Activated CD4-positive, alpha-beta T cell treated with anti-CD3 and anti-CD28 coated beads, Interleukin-2, amount 10 ng/mL, durations not matched to agents 7 days and 5 days (primary cell): ENCODE measurements around the gene DNAAF2. TPM values are rescaled to one million over a fixed set of nuclear protein-coding genes. Genes with fewer than 3 reads are reported as not detected.

Experiments
- CTCF ChIA-PET: fragments of 350-600 bp; sonication (Branson Sonifier 250); formaldehyde crosslinking; loops from one replicate; lab custom pipeline; 2021; ENCODE audit warnings: antibody characterized with exemption; lab: Charles Lee
- POLR2A ChIA-PET: fragments of 350-600 bp; sonication (Branson Sonifier 250); formaldehyde crosslinking; loops from one replicate; lab custom pipeline; 2021; ENCODE audit warnings: antibody characterized with exemption; lab: Charles Lee
- DNase-seq: peaks from one replicate; pipeline ENCODE4 v3.0.0-alpha.2; 2020
- H3K27ac Mint-ChIP-seq: one replicate; pipeline ENCODE4 v1.8.0; 2021; ENCODE audit warnings: mild to moderate bottlenecking, moderate library complexity, mixed read lengths
- H3K27me3 Mint-ChIP-seq: one replicate; pipeline ENCODE4 v1.8.0; 2021; ENCODE audit warnings: mixed read lengths
- H3K36me3 Mint-ChIP-seq: one replicate; pipeline ENCODE4 v1.8.0; 2021; ENCODE audit warnings: low read depth, mixed read lengths
- H3K4me1 Mint-ChIP-seq: one replicate; pipeline ENCODE4 v1.8.0; 2021; ENCODE audit warnings: mixed read lengths
- H3K4me3 Mint-ChIP-seq: one replicate; pipeline ENCODE4 v1.8.0; 2021; ENCODE audit warnings: mild to moderate bottlenecking, moderate library complexity, mixed read lengths
- H3K9me3 Mint-ChIP-seq: one replicate; pipeline ENCODE4 v1.8.0; 2021; ENCODE audit warnings: mixed read lengths
- total RNA-seq, 2 experiments: library from RNA; stranded (reverse); gene quantifications; one replicate each; pipeline ENCODE4 v1.2.3, GENCODE V29; 2021

The DNAAF2 gene
- total RNA-seq, 2 experiments from 2014 or later, result 5.1 to 5.2 TPM

DNA sequence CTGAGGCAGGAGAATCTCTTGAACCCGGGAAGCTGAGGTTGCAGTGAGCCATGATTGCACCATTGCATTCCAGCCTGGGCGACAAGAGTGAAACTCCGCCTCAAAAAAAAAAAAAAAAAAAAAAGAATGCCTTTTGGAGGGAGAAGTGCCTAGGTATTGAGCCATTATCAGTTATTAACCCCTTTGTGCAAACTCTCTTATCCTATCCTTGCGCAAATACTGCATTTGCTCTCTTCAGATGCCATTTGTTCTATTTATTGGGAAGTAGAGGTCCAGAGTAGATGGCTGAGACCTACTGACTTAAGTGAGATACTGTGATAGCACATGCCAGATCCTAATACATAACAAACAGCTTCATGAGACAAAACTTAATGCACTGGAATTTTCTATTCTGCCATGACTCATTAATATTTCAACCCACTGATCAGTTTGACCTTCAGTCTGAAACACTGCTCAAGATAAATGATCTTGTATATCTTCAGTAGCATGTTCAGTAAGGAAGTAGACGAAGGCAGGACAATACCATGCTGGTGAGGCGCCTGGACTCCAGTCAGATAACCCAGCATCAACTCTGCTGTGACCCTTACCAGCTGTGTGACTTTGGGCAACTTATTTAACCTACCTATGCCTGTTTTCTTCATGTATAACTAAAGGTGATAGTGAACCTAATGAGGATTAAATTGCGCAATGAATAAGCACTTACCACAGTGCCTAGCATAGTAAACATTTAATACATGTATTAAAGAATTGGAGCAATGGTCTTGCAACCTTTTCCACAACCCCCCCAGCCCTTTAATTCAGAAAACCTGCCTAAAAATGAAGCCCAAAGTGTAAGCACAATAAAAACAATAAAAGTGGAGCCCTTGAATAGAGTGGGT, 5.7 kb upstream of the DNAAF2 start:
- Mint-ChIP-seq H3K9me3 (no peaks in the 10 kb centered on the region), H3K4me3 (no peak overlapping the region), H3K27ac (no peak overlapping the region), H3K36me3 (peaks cover 47% of the 10 kb centered on the region), H3K27me3 (no peaks in the 10 kb centered on the region), H3K4me1 (peaks cover 49% of the 10 kb centered on the region)
- POLR2A ChIA-PET, result no interaction called here
- no peak for DNase-seq
- CTCF ChIA-PET, result interaction anchor here (0.8 kb wide), 1 partner anchor 10 kb away, joined by 4 read pairs; no protein-coding TSS in a partner anchor

DNA sequence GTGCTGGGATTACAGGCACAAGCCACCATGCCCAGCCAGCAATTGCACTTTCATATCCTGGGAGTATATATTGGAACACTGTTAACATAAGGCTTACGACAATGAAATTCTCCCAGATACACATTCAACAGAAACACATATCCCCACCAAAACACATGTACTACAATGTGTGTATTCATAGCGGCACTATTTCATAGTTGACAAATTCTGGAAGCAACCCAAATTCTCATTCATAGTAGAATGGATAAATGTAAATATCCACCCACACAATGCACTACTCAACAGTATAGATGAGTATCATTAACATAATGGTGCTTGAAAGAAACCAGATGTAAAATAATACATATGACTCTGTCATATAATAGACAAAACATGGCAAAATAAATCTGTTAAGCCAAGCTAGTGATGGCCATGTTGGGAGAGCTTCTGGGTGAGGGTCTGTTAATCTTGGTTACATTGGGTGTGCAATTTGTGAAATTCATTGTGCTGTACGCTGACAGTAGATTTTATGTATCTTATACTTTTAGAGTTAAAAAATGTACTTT, 2.6 kb upstream of the DNAAF2 start:
- no peaks in the 10 kb centered on the region for H3K9me3 Mint-ChIP-seq
- no peak for DNase-seq
- H3K27ac Mint-ChIP-seq, result no peak overlapping the region
- ChIA-PET POLR2A (interaction anchor here (0.7 kb wide), 1 partner anchor 130 kb away, joined by 3 read pairs; the partner anchor contains the start of gene KLHDC2), CTCF (interaction anchor here (0.9 to 1.3 kb wide), 4 partner anchors 26 to 225 kb away, joined by 3 to 8 read pairs (median 4); no protein-coding TSS in a partner anchor)
- H3K36me3 Mint-ChIP-seq, result peaks cover 42% of the 10 kb centered on the region
- H3K27me3 Mint-ChIP-seq, result no peaks in the 10 kb centered on the region
- H3K4me1 Mint-ChIP-seq, result peaks cover 47% of the 10 kb centered on the region
- H3K4me3 Mint-ChIP-seq, result no peak overlapping the region

DNA sequence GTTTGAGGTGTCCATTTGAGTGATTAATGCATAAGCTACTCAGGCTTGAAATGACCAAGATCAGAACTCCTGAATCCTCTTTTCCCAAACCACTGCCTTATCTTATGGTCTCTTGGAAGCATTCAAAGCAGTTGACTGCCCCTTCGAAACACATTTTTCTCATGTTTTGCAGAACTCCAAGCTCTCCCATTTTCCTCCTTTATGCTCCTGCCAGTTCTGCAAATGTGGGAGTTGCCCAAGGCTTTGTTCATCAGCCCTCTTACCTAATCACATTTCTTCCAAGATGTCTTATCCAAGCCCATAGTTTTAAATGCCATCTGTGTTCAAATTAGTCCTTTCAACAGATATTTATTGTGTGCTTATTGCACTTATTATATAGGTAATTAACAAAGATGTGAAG, 1.8 kb upstream of the DNAAF2 start:
- no peak for DNase-seq
- ChIA-PET CTCF (interaction anchor here (0.9 to 1.3 kb wide), 2 partner anchors 210 to 225 kb away, joined by 3 read pairs; no protein-coding TSS in a partner anchor), POLR2A (no interaction called here)
- Mint-ChIP-seq H3K4me1 (peaks cover 44% of the 10 kb centered on the region), H3K9me3 (no peaks in the 10 kb centered on the region), H3K4me3 (no peak overlapping the region), H3K27ac (no peak overlapping the region), H3K27me3 (no peaks in the 10 kb centered on the region), H3K36me3 (peaks cover 36% of the 10 kb centered on the region)

- Mint-ChIP-seq H3K9me3 (no peaks in the 10 kb centered on the region), H3K27ac (peak overlapping the region; percentile 97), H3K27me3 (no peaks in the 10 kb centered on the region), H3K4me3 (peak overlapping the region; percentile 92), H3K4me1 (peaks cover 42% of the 10 kb centered on the region), H3K36me3 (peaks cover 23% of the 10 kb centered on the region)
- CTCF ChIA-PET, result interaction anchor here (0.5 to 3.3 kb wide), 41 partner anchors 9 to 1225 kb away, joined by 3 to 67 read pairs (median 4); partner anchors contain the start of genes ARF6, KLHDC2, LRR1 and MGAT2
- POLR2A ChIA-PET, result interaction anchor here (0.5 to 2.3 kb wide), 7 partner anchors 13 to 621 kb away, joined by 3 to 15 read pairs (median 3); partner anchors contain the start of genes KLHDC2, MGAT2, NEMF and RPL36AL
- DNase-seq, result peak; percentile 95
These were observed 1.2 kb downstream of the DNAAF2 start for GRCh38 chr14:49633640-49634546.

DNA sequence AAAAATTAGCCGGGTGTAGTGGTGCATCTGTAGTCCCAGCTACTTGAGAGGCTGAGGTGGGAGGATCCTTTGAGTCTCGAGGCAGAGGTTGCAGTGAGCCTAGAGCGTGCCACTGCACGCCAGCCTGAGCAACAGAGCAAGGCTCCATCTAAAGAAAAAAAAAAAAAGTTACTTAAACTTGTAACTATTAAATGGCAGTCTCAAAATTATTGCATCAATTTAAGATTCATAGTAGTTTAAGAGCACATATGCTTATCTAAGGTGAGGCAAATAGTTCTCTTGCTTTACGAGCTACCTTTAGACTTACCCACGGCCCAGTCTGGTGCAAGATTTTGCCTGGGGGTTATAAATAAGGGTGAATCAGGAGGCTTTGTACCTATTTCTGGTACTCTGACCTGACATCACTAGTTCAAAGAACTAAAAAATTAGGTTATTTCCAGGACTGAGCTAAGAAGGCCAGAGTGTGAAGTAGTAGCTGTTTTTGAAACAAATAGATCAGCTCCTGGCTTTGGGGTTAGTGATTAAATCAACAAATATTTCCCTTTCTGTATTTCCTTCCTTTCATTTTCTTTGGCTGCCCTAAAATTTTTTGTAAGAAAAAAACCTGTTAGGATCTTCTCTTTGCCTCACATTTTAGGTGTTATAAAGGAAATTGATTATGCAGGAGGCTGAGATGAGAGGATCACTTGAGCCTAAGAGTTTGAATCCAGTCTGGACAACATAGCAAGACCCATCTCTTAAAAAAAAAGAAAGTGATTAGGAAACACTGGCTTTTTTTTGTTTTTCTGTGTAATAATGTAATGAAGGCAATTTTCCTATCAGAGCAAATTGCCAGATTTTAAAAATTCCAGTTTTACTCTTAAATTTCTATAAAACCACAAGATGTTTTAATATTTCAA, 10.9 kb downstream of the DNAAF2 start:
- H3K36me3 Mint-ChIP-seq, result peaks cover 50% of the 10 kb centered on the region
- H3K27ac Mint-ChIP-seq, result peak overlapping the region; percentile 20
- H3K9me3 Mint-ChIP-seq, result no peaks in the 10 kb centered on the region
- H3K4me1 Mint-ChIP-seq, result peaks cover 42% of the 10 kb centered on the region
- ChIA-PET POLR2A (interaction anchor here (0.6 kb wide), 1 partner anchor 10 kb away, joined by 3 read pairs; no protein-coding TSS in a partner anchor), CTCF (interaction anchor here (1.3 to 6.8 kb wide), 3 partner anchors 10 to 238 kb away, joined by 4 to 67 read pairs (median 5); partner anchors contain the start of genes DNAAF2 and NEMF)
- DNase-seq, result no peak
- H3K27me3 Mint-ChIP-seq, result no peaks in the 10 kb centered on the region
- peak overlapping the region; percentile 97 for H3K4me3 Mint-ChIP-seq

- Mint-ChIP-seq H3K36me3 (peaks cover 58% of the 10 kb centered on the region), H3K27me3 (no peaks in the 10 kb centered on the region), H3K4me3 (peak overlapping the region; percentile 97), H3K4me1 (peaks cover 47% of the 10 kb centered on the region), H3K27ac (peak overlapping the region; percentile 20), H3K9me3 (no peaks in the 10 kb centered on the region)
- CTCF ChIA-PET, result interaction anchor here (1.3 to 6.8 kb wide), 3 partner anchors 11 to 239 kb away, joined by 4 to 67 read pairs (median 5); partner anchors contain the start of genes DNAAF2 and NEMF
- DNase-seq, result no peak
- POLR2A ChIA-PET, result no interaction called here
These were observed 11.7 kb downstream of the DNAAF2 start for GRCh38 chr14:49623387-49623786.

DNA sequence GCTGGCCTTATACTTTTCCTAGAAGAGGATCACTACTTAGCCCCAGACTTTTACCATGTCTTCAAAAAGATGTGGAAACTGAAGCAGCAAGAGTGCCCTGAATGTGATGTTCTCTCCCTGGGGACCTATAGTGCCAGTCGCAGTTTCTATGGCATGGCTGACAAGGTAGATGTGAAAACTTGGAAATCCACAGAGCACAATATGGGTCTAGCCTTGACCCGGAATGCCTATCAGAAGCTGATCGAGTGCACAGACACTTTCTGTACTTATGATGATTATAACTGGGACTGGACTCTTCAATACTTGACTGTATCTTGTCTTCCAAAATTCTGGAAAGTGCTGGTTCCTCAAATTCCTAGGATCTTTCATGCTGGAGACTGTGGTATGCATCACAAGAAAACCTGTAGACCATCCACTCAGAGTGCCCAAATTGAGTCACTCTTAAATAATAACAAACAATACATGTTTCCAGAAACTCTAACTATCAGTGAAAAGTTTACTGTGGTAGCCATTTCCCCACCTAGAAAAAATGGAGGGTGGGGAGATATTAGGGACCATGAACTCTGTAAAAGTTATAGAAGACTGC, 12.9 kb downstream of the DNAAF2 start:
- Mint-ChIP-seq H3K4me3 (peak overlapping the region; percentile 97), H3K9me3 (no peaks in the 10 kb centered on the region), H3K27me3 (no peaks in the 10 kb centered on the region), H3K36me3 (peaks cover 64% of the 10 kb centered on the region), H3K4me1 (peaks cover 53% of the 10 kb centered on the region), H3K27ac (peak overlapping the region; percentile 77)
- ChIA-PET POLR2A (interaction anchor here (0.6 kb wide), 1 partner anchor 1143 kb away, joined by 3 read pairs; no protein-coding TSS in a partner anchor), CTCF (interaction anchor here (0.6 to 6.8 kb wide), 4 partner anchors 12 to 526 kb away, joined by 3 to 67 read pairs (median 14); partner anchors contain the start of genes DNAAF2 and RPS29)
- DNase-seq, result no peak

DNA sequence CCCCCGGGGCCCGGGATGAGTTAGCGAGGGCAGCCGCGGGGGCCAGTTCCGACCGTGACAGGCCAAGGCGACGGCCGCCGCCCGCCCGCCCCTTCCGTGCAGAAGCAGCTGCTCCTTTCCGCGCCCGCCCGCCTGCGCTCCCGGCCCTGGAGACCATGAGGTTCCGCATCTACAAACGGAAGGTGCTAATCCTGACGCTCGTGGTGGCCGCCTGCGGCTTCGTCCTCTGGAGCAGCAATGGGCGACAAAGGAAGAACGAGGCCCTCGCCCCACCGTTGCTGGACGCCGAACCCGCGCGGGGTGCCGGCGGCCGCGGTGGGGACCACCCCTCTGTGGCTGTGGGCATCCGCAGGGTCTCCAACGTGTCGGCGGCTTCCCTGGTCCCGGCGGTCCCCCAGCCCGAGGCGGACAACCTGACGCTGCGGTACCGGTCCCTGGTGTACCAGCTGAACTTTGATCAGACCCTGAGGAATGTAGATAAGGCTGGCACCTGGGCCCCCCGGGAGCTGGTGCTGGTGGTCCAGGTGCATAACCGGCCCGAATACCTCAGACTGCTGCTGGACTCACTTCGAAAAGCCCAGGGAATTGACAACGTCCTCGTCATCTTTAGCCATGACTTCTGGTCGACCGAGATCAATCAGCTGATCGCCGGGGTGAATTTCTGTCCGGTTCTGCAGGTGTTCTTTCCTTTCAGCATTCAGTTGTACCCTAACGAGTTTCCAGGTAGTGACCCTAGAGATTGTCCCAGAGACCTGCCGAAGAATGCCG, 13.7 kb downstream of the DNAAF2 start:
- ChIA-PET POLR2A (interaction anchor here (0.6 to 2.0 kb wide), 4 partner anchors 13 to 231 kb away, joined by 3 to 18 read pairs (median 9); partner anchors contain the start of genes DNAAF2 and RPS29), CTCF (interaction anchor here (0.6 to 6.8 kb wide), 12 partner anchors 9 to 263 kb away, joined by 3 to 67 read pairs (median 7); partner anchors contain the start of genes DNAAF2, LRR1 and RPS29)
- H3K4me1 Mint-ChIP-seq, result peaks cover 54% of the 10 kb centered on the region
- no peaks in the 10 kb centered on the region for H3K27me3 Mint-ChIP-seq
- DNase-seq, result peak; percentile 64
- H3K4me3 Mint-ChIP-seq, result peak overlapping the region; percentile 97
- peak overlapping the region; percentile 97 for H3K27ac Mint-ChIP-seq
- H3K36me3 Mint-ChIP-seq, result peaks cover 67% of the 10 kb centered on the region
- H3K9me3 Mint-ChIP-seq, result no peaks in the 10 kb centered on the region

DNA sequence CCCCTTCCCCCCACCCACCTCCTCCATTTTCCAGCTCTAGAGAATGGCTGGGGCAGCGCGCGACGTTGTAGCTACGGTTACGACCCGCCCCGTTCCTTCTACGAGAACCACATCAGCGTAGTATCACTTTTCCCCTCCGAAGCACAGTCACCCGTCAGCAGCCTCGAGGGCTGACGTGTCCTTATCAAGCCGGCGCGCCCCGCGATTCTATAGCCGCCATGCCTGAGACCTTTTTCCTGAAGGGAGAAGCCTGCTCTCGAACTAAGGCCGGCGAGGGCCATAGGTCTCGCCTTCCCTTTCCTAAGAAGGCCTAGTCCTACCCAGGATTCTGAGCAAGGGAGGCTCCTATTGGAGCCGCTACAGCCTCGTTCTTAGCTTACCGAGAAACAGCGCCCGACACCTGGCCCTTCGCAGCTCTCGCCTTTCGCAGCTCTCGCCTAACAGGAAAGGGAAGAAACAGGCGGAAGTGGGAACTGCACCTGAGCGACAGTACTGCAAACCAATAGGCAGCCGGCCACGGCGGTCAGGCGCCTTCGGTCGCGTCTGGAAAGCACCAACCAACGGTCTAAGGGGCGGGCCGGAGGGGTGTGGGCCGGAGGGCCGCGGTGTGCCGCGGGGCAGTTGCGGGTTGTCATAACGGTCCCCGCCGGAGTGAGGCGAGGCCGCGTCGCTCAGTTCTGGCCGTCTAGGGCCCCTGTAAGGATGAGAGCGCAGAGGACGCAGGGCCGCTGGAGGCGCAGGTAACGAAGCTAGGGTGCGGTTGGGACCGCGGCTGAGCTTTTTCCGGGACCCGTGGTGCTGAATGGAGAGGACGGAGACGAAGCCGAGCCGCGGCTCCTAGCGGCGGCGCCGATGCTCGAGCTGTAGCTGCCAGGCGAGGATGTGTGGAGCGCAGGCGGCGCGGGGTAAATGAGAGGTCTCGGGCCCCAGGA, 14.6 kb downstream of the DNAAF2 start, which contains the start of the genes MGAT2 and RPL36AL:
MGAT2 (plus strand) TSS at position 618 of the 932 bp plus-strand sequence. CDS start 470 bp downstream, outside the sequence.
RPL36AL (minus strand) TSS at position 445 of the 932 bp plus-strand sequence. CDS start 1,522 bp downstream, outside the sequence.
- peaks cover 69% of the 10 kb centered on the region for H3K36me3 Mint-ChIP-seq
- peak within 1 kb of the TSS; percentile 97 for H3K4me3 Mint-ChIP-seq
- DNase-seq, result peak; percentile 96
- no peaks in the 10 kb centered on the region for H3K27me3 Mint-ChIP-seq
- H3K27ac Mint-ChIP-seq, result peak within 1 kb of the TSS; percentile 97
- H3K9me3 Mint-ChIP-seq, result no peaks in the 10 kb centered on the region
- ChIA-PET POLR2A (interaction anchor here (0.6 to 2.0 kb wide), 10 partner anchors 11 to 468 kb away, joined by 3 to 18 read pairs (median 3); partner anchors contain the start of genes DNAAF2, LRR1 and RPS29), CTCF (interaction anchor here (0.5 to 6.8 kb wide), 17 partner anchors 10 to 505 kb away, joined by 3 to 67 read pairs (median 4); partner anchors contain the start of genes DNAAF2, KLHDC2, LRR1 and NEMF)
- peaks cover 50% of the 10 kb centered on the region for H3K4me1 Mint-ChIP-seq
